ENCODE results near the gene COL4A1.

Gene COL4A1

DNA sequence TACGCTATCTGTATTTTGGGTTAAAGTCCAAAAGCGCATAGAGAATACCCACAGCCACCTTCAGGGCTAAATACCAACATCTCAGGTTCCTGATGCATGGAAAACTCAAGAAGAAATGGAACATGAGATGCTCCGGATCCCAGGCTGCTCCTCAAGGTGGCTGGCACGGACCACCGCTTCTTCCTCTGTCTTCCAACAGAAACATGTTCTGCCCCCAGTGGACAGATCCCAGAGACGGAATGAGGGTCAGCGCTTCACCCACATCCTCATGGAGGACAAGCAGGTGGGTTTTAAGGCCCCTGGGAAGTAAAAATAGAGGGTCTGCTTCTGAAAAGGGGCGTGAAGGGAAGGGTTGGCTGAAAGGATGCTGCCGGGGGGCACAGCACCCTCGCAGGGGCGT lies 17.3 kb downstream of the COL4A1 start:
- H3K27ac Mint-ChIP-seq (ENCODE audit: low read depth) = no peak overlapping the region
- no peaks in the 10 kb centered on the region for H3K9me3 Mint-ChIP-seq
- H3K36me3 Mint-ChIP-seq (ENCODE audit: insufficient read depth) = no peaks in the 10 kb centered on the region
- ATAC-seq (replicated peaks; ENCODE audit: extremely low read depth, poor library complexity, severe bottlenecking) (no peak), DNase-seq (ENCODE audit: low spot score in 2 of 2) (no peak)
- no peaks in the 10 kb centered on the region for H3K4me1 Mint-ChIP-seq
- H3K27me3 Mint-ChIP-seq = peaks cover 16% of the 10 kb centered on the region
- no peak overlapping the region for H3K4me3 Mint-ChIP-seq

DNA sequence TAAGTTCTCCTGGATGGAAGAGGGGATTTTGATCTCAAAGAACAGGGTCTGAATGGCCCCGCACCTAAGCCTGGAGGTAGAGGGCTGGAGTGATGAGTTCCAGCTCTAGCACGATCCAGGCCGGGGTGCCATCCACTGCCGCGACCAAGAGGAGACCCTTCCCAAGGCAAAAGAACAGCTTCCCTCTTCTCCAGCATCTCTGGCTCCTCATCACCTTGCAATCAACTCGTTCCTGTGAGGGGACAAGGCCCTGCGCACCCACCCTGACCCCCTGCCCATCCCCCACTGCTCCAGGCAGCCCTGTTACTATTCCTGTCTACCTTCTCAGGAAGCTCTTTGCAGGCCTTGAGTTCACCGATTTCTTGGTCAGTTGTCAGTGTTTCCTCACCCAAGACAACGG lies 17.8 kb downstream of the COL4A1 start:
- no peak overlapping the region for H3K4me3 Mint-ChIP-seq
- H3K27me3 Mint-ChIP-seq = peaks cover 16% of the 10 kb centered on the region
- H3K36me3 Mint-ChIP-seq (ENCODE audit: insufficient read depth) = no peaks in the 10 kb centered on the region
- H3K9me3 Mint-ChIP-seq = no peaks in the 10 kb centered on the region
- DNase-seq (ENCODE audit: low spot score in 2 of 2) (no peak), ATAC-seq (replicated peaks; ENCODE audit: extremely low read depth, poor library complexity, severe bottlenecking) (no peak)
- no peak overlapping the region for H3K27ac Mint-ChIP-seq (ENCODE audit: low read depth)
- no peaks in the 10 kb centered on the region for H3K4me1 Mint-ChIP-seq

DNA sequence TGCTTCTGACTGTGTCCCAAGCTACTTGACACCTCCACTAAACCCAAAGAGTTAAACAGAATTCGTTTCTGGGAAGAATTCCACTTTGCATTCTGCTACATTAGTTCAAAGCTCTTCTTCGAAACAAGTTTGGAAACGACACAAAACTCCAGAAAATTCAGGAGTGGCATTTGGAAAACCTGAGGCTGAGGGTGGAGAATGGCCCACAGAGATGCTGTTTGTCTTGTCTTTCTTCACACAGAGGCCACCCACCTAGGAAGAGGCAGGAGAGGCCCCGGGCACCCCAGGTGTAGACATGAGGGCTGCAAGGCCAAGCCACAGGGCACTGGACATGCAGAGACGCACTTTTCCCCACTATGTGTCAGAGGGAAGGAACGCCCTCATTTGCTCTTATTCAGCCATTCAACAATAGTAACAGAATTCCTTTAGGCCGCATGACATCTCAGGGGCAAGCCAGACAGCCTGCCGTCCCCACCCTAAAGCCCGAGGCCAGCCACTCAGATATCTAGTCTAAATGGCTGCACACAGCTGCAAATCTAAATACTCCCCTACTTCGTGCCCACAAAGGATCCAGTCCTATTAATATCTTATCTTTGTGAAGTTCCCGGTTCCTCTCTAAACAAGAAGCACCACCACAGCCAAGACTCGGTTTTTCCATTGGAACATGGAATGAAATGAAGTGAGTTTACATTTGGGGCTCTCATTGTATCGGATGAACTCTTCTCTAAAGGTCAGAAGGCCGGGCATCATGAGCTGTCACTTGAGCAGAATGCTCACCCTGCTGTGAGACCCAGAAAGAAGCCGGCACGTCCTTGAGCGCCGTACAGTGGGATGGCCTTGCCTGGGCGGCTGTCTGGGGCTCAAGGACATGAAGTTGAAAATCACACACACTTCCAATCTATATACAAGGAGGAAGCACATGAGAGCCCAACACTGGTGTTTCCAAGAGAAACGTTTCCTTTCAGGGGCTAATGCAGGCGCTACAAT lies 19.8 kb downstream of the COL4A1 start:
- H3K27me3 Mint-ChIP-seq = peaks cover 22% of the 10 kb centered on the region
- no peak overlapping the region for H3K27ac Mint-ChIP-seq (ENCODE audit: low read depth)
- no peak for DNase-seq (ENCODE audit: low spot score in 2 of 2)
- no peaks in the 10 kb centered on the region for H3K4me1 Mint-ChIP-seq
- no peaks in the 10 kb centered on the region for H3K36me3 Mint-ChIP-seq (ENCODE audit: insufficient read depth)
- no peak overlapping the region for H3K4me3 Mint-ChIP-seq
- no peak for ATAC-seq (replicated peaks; ENCODE audit: extremely low read depth, poor library complexity, severe bottlenecking)
- H3K9me3 Mint-ChIP-seq = no peaks in the 10 kb centered on the region

DNA sequence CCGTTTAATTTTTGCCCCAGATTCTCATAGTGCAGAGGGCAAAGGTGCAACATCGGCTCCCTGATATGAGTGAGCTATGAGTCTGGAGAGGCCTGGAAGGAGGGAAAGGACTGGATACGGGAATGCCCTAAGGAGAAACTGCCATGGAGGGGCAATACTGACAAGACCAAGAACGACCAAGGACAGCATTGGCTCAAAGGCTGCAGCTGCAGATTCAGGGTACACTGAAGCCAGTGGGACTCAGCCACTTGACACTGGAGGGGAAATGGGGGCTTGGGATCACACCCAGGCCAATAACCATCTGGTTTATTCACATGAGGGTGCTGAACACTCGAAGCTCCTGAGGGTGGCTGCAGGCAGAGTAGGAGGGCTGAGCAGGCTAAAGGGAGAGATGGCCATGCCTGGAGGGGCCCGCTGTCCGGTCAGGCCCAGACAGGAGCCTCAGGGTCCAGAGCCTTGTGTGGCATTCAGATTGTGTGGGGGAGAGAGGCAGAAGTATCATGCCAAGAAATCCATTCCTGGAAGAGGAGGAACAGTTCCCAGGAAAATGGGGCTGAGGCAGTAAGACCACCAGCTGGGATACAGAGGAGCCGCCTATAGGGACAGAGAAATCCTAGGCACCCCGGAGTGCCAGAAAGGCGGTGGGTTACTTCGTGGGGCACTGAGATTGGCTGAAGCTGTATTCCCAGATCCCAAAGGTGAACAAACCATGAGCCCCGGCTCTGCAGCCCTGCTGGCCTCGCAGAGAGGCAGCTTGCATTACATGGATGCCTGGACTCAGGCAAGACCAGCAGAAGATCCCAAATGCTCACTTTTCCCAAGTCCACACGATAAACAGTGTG lies 20.7 kb downstream of the COL4A1 start:
- Mint-ChIP-seq H3K36me3 (ENCODE audit: insufficient read depth) (no peaks in the 10 kb centered on the region), H3K4me1 (no peaks in the 10 kb centered on the region), H3K4me3 (no peak overlapping the region), H3K27ac (ENCODE audit: low read depth) (no peak overlapping the region), H3K9me3 (no peaks in the 10 kb centered on the region), H3K27me3 (peaks cover 31% of the 10 kb centered on the region)
- ATAC-seq (replicated peaks; ENCODE audit: extremely low read depth, poor library complexity, severe bottlenecking) (no peak), DNase-seq (ENCODE audit: low spot score in 2 of 2) (no peak)

DNA sequence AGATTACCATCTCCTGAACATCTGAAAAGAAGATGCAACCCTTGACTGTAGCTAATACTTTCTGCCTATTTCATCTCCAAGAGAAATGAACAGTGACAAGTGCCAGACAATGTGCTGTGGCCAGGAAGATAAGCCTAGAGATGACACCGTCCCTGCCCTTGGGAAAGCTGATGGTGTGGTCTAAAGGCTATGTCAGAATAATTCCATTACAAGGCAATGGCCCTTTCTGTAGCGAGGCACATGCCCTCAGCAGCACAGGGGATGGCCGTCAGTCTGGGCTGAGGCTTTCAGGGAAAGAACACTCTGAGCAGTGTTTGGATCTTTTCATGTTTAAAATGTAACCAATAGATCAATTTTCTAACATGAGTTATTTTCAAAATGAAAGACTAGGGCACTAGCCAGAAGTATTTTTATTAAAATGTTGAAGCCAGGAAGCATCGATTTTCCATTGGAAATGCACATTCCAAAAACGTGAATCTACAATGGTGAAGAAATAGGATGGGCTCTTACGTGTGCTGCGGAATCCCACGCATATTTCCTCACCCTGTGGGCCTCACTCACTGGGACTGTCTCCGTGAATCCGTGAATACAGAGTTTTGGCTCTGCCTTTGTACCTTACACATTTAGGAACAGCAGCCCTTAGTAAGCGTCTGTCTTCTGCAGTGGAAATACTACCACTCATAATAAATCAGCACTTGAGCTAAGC lies 22.0 kb downstream of the COL4A1 start:
- H3K27ac Mint-ChIP-seq (ENCODE audit: low read depth) = no peak overlapping the region
- H3K4me1 Mint-ChIP-seq = no peaks in the 10 kb centered on the region
- no peaks in the 10 kb centered on the region for H3K9me3 Mint-ChIP-seq
- ATAC-seq (replicated peaks; ENCODE audit: extremely low read depth, poor library complexity, severe bottlenecking) = no peak
- no peaks in the 10 kb centered on the region for H3K36me3 Mint-ChIP-seq (ENCODE audit: insufficient read depth)
- no peak for DNase-seq (ENCODE audit: low spot score in 2 of 2)
- peaks cover 39% of the 10 kb centered on the region for H3K27me3 Mint-ChIP-seq
- no peak overlapping the region for H3K4me3 Mint-ChIP-seq

DNA sequence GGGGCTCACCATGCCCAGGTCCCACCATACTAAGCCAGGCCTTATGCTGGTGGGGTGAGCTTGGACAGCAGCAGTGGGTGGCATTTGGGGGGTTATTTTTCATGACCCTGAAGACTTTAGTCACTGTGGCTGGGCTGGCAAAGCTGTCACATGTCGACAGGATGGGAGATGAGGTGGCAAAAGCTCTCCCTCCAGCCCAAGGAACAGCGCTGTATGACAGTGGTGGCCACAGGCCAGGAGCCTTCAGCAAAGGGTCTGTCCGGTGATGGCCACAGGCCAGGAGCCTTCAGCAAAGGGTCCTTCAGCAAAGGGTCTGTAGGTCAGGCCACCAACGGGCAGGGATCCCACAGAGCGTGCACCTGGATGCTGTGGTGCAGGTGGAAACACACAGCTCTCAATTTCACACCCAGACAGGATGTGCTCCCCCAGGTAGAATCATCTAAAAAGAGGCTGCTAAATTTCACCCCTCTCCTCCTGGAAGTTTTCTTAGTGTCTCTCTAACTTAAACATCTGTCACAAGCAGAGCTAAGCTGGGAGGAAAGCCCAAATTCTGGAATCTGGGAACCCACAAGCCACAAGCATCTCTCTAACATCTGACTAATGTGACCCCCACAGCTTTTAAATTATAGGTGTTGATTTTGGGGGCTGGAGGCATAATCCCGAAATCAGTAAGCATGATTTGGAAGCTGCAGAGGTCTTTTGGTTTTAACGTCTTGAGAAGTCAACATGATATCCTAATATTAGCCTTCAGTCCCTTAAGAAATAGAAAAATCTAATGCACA lies 23.0 kb downstream of the COL4A1 start:
- Mint-ChIP-seq H3K36me3 (ENCODE audit: insufficient read depth) (no peaks in the 10 kb centered on the region), H3K27me3 (peaks cover 39% of the 10 kb centered on the region), H3K27ac (ENCODE audit: low read depth) (no peak overlapping the region), H3K4me3 (no peak overlapping the region), H3K9me3 (no peaks in the 10 kb centered on the region), H3K4me1 (no peaks in the 10 kb centered on the region)
- no peak for ATAC-seq (replicated peaks; ENCODE audit: extremely low read depth, poor library complexity, severe bottlenecking)
- no peak for DNase-seq (ENCODE audit: low spot score in 2 of 2)

DNA sequence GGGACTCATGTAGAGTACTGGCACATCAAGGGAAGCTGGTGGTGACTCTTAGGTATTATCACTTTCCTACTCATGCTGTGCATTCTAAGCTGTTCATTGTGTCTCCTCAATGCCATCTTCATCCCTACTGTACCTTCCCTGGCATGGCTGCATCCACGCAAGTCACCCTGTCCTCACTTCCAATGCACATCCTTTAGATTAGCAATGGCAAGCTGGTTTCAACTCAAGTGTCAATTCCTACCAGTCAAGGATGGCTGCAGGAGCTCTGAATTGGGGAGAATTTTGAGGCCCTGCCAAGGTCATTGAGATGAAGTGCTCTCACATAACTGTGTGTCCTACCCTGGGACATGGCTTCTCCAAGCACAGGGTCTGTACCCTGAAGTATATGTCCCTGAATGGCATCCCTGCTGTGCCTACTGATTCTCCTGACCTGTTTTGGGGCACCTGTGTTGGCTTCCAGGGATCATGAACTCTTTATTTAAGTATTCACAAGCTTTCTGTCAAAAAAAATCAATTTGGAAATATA lies 24.6 kb downstream of the COL4A1 start:
- Mint-ChIP-seq H3K4me1 (no peaks in the 10 kb centered on the region), H3K27ac (ENCODE audit: low read depth) (no peak overlapping the region), H3K4me3 (no peak overlapping the region), H3K27me3 (peaks cover 39% of the 10 kb centered on the region), H3K36me3 (ENCODE audit: insufficient read depth) (no peaks in the 10 kb centered on the region), H3K9me3 (no peaks in the 10 kb centered on the region)
- DNase-seq (ENCODE audit: low spot score in 2 of 2) (no peak), ATAC-seq (replicated peaks; ENCODE audit: extremely low read depth, poor library complexity, severe bottlenecking) (no peak)

DNA sequence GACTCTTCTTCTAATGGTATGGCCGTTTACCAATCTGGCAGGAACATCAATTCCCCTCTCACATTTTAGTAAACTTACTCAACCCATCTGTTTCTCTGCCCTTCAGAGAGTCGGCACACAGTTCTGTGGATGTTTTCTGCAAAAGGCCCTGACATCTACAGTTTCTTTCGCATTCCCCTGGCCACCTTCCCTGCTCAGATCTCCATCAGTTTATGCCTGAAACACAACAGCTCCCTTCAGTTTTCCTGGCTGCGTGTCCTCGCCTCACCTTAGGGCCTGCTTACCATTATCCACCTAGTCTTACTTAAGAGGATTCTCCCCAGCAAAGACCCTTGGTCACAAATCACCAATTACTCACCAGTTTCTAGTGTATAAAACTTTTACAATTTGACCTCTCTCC lies 25.2 kb downstream of the COL4A1 start:
- Mint-ChIP-seq H3K36me3 (ENCODE audit: insufficient read depth) (no peaks in the 10 kb centered on the region), H3K9me3 (no peaks in the 10 kb centered on the region), H3K27ac (ENCODE audit: low read depth) (no peak overlapping the region), H3K4me3 (no peak overlapping the region), H3K27me3 (peaks cover 39% of the 10 kb centered on the region), H3K4me1 (no peaks in the 10 kb centered on the region)
- no peak for DNase-seq (ENCODE audit: low spot score in 2 of 2)
- no peak for ATAC-seq (replicated peaks; ENCODE audit: extremely low read depth, poor library complexity, severe bottlenecking)

DNA sequence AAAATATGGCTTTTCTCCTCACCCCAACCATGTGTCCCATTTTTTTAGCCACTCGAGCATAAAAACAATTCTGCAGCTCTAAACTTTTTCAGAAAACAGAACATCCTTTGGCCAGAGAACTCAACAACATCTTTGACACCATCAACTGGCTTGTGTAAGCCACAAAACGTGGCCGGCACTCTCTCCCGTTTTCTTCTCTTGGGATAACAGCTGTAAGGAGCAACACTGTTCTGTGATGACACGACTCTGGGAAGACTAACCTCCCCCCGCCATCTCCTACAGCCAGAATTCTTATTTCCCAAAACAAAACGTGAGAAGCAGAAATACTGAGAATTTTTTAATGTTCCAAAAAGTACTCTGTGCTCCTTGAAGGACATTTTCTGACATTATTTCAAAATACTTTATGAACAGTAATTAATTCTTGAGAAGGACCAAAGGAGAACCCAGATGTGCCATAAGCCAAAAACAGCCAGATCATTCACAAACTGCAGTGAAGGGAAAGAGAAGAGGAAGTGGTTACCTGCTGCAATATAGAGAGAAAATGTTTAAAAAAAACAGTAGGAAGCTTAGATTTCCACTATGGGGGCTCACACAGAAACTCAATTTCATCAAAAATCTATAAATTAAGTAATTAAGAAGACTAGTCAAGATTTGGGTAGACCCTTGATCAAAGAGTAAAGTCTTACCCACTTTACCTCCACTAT lies 25.8 kb downstream of the COL4A1 start:
- no peak overlapping the region for H3K4me3 Mint-ChIP-seq
- H3K27ac Mint-ChIP-seq (ENCODE audit: low read depth) = no peak overlapping the region
- no peaks in the 10 kb centered on the region for H3K9me3 Mint-ChIP-seq
- no peaks in the 10 kb centered on the region for H3K4me1 Mint-ChIP-seq
- no peaks in the 10 kb centered on the region for H3K36me3 Mint-ChIP-seq (ENCODE audit: insufficient read depth)
- H3K27me3 Mint-ChIP-seq = peaks cover 33% of the 10 kb centered on the region
- no peak for DNase-seq (ENCODE audit: low spot score in 2 of 2)
- ATAC-seq (replicated peaks; ENCODE audit: extremely low read depth, poor library complexity, severe bottlenecking) = no peak

DNA sequence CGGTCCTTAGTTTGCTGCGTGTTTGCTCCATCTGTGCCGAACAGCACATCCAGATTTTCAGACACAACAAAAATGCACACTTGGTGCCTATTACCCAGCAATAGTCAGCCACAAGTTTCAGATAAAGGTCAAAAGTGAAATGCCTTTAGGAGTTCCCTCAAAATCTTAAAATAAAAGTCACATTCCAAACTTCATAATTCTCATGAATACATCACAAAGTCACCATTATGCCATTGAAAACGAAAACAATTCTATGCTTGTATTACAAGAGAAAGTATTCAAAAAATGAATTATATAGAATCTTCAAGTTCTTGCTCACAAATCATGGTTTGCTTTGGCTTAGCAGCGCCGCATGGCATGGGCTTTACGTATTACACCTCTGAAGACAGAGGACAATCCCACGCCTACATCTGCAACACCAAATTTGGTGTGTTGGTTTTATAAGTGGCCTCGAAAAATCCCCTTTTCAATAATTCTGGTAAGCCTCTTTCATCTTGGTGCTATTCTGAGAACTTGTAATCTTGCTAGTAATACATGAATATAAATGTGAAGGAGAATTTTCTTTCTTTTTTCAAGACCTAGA lies 26.6 kb downstream of the COL4A1 start:
- Mint-ChIP-seq H3K4me1 (no peaks in the 10 kb centered on the region), H3K4me3 (no peak overlapping the region), H3K27me3 (peaks cover 25% of the 10 kb centered on the region), H3K36me3 (ENCODE audit: insufficient read depth) (no peaks in the 10 kb centered on the region), H3K9me3 (no peaks in the 10 kb centered on the region), H3K27ac (ENCODE audit: low read depth) (no peak overlapping the region)
- no peak for ATAC-seq (replicated peaks; ENCODE audit: extremely low read depth, poor library complexity, severe bottlenecking)
- no peak for DNase-seq (ENCODE audit: low spot score in 2 of 2)

DNA sequence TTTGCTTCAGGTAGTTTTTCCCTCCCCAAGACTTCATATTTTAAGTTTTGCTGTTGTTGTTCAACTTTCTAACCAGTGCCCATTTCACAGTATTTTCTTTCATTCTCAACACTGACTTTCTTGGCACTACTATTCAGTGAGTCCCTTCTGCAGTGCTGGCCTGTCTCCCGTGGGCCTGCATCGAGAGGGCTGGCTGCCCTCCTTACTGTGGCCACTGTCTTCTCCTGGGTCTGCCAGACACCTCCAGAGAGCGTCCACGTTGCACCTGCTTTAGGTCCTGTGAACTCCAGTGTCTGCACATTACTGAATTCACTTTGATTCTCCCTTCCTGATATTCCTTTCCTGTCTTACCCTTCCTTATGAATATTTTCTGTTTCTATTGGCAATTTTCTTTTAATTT lies 27.3 kb downstream of the COL4A1 start:
- Mint-ChIP-seq H3K27ac (ENCODE audit: low read depth) (no peak overlapping the region), H3K9me3 (no peaks in the 10 kb centered on the region)

More for the DNA sequence above, 27.3 kb downstream of the COL4A1 start:
- Mint-ChIP-seq H3K4me3 (no peak overlapping the region), H3K27me3 (peaks cover 23% of the 10 kb centered on the region), H3K36me3 (ENCODE audit: insufficient read depth) (no peaks in the 10 kb centered on the region), H3K4me1 (no peaks in the 10 kb centered on the region)
- DNase-seq (ENCODE audit: low spot score in 2 of 2) = no peak
- no peak for ATAC-seq (replicated peaks; ENCODE audit: extremely low read depth, poor library complexity, severe bottlenecking)
